Hematopoietic multipotent progenitor cell (in vitro differentiated cells): ENCODE results near the gene CPA3. TPM values are rescaled to one million over a fixed set of nuclear protein-coding genes. Genes with fewer than 3 reads are reported as not detected.

ENCODE experiments used
- DNase-seq, 3 donors: peaks; one replicate each; pipeline ENCODE4 v3.0.0-alpha.2; 2011 to 2015; ENCODE audit warnings: low read depth in 2 of 3, low spot score in 2 of 3
- total RNA-seq: library from RNA; depleted of rRNA; stranded (reverse); fragments of >200 nt; gene quantifications from one replicate; pipeline ENCODE4 v1.2.3, GENCODE V29; 2012

CPA3 gene
- total RNA-seq, 1 donor: 80.5 TPM

- DNase-seq: no peak
Observed at GRCh38 chr3:148856384-148856783, 8.7 kb upstream of the CPA3 start.

- DNase-seq: no peak
Observed at GRCh38 chr3:148857316-148857715, 7.8 kb upstream of the CPA3 start.

- peak; percentile 3 to 77 (median 49) for DNase-seq
Observed at GRCh38 chr3:148861277-148861869, 3.7 kb upstream of the CPA3 start.

GRCh38 chr3:148863297-148863696, 1.8 kb upstream of the CPA3 start:
- no peak for DNase-seq

GRCh38 chr3:148863814-148864213, 1.3 kb upstream of the CPA3 start:
- DNase-seq: no peak

GRCh38 chr3:148866261-148866660, 1.2 kb downstream of the CPA3 start:
- DNase-seq: no peak

- no peak for DNase-seq
Observed at GRCh38 chr3:148873270-148873927, 8.3 kb downstream of the CPA3 start.

- no peak for DNase-seq
Observed at GRCh38 chr3:148873977-148874376, 8.9 kb downstream of the CPA3 start.

- DNase-seq: no peak
Observed at GRCh38 chr3:148878095-148878494, 13.0 kb downstream of the CPA3 start.

GRCh38 chr3:148879256-148879655, 14.2 kb downstream of the CPA3 start:
- DNase-seq: no peak

- peak in 2 of 3 donors; percentile 45 to 59 for DNase-seq
Observed at GRCh38 chr3:148880681-148881080, 15.6 kb downstream of the CPA3 start.

GRCh38 chr3:148881286-148881685, 16.2 kb downstream of the CPA3 start:
- DNase-seq: no peak

- DNase-seq: no peak
Observed at GRCh38 chr3:148882288-148882687, 17.2 kb downstream of the CPA3 start.

- DNase-seq: no peak
Observed at GRCh38 chr3:148883163-148883562, 18.1 kb downstream of the CPA3 start.

GRCh38 chr3:148884261-148884660, 19.2 kb downstream of the CPA3 start:
- no peak for DNase-seq

- DNase-seq: no peak
Observed at GRCh38 chr3:148889828-148890227, 24.7 kb downstream of the CPA3 start.

- no peak for DNase-seq
Observed at GRCh38 chr3:148896062-148896461, 31.0 kb downstream of the CPA3 start.

- DNase-seq: no peak
Observed at GRCh38 chr3:148901987-148902791, 37.1 kb downstream of the CPA3 start.

- DNase-seq: no peak
Observed at GRCh38 chr3:148903022-148903442, 37.9 kb downstream of the CPA3 start.

GRCh38 chr3:148903941-148904340, 38.8 kb downstream of the CPA3 start:
- DNase-seq: no peak

- DNase-seq: no peak
Observed at GRCh38 chr3:148906667-148907066, 41.6 kb downstream of the CPA3 start.

GRCh38 chr3:148911173-148911572, 46.1 kb downstream of the CPA3 start:
- no peak for DNase-seq
